ENCODE data around the gene TTC27. TPM values are rescaled to one million over a fixed set of nuclear protein-coding genes. Genes with fewer than 3 reads are reported as not detected.
A peak's percentile ranks its signal among the peaks of the same experiment; 100 is the strongest.

Gene TTC27
- 12.2 TPM for total RNA-seq
- long read RNA-seq, transcript TTC27-201 (20 exons, 2,876 nt) = major isoform, 7 of 13 reads
- long read RNA-seq, partial matches to known transcripts = 2 of 13 reads
- long read RNA-seq, other reads (novel, unspliced or antisense) = 4 of 13 reads

- H3K4me3 ChIP-seq = peak within 1 kb of the TSS; percentile 97
- peaks cover 23% of the 10 kb centered on the region for H3K4me1 ChIP-seq
- H3K27me3 ChIP-seq (ENCODE audit: low read depth) = no peaks in the 10 kb centered on the region
- no peak for TF ChIP-seq CTCF (IDR thresholded peaks at IDR 0.05)
- peaks cover 29% of the 10 kb centered on the region for H3K36me3 ChIP-seq
- H3K27ac ChIP-seq = peak within 1 kb of the TSS; percentile 67
- ATAC-seq = peak; percentile 100
- peak; percentile 97 for DNase-seq
- intact Hi-C loops (cut with DNase I) = no loop called here
- no peaks in the 10 kb centered on the region for H3K9me3 ChIP-seq
Measured at GRCh38 chr2:32627814-32628579, at the start of gene TTC27. TSS of gene TTC27 (plus strand) at chr2:32628050. CDS start at chr2:32628293, 243 bp downstream.

- no peak overlapping the region for H3K27ac ChIP-seq
- H3K4me3 ChIP-seq = no peak overlapping the region
- ATAC-seq = no peak
- intact Hi-C loops (cut with DNase I) = no loop called here
- peaks cover 5% of the 10 kb centered on the region for H3K4me1 ChIP-seq
- H3K36me3 ChIP-seq = peaks cover 18% of the 10 kb centered on the region
- no peaks in the 10 kb centered on the region for H3K27me3 ChIP-seq (ENCODE audit: low read depth)
- H3K9me3 ChIP-seq = no peaks in the 10 kb centered on the region
- no peak for DNase-seq
- no peak for TF ChIP-seq CTCF (IDR thresholded peaks at IDR 0.05)
Measured at GRCh38 chr2:32591669-32592463, 36.0 kb upstream of the TTC27 start.

- Histone ChIP-seq H3K27me3 (ENCODE audit: low read depth) (no peaks in the 10 kb centered on the region), H3K27ac (no peak overlapping the region), H3K4me1 (peaks cover 5% of the 10 kb centered on the region), H3K9me3 (no peaks in the 10 kb centered on the region), H3K4me3 (no peak overlapping the region), H3K36me3 (peaks cover 39% of the 10 kb centered on the region)
- DNase-seq = no peak
- intact Hi-C loops (cut with DNase I) = no loop called here
- no peak for TF ChIP-seq CTCF (IDR thresholded peaks at IDR 0.05)
- ATAC-seq = no peak
Measured at GRCh38 chr2:32594573-32594972, 33.3 kb upstream of the TTC27 start.

- ATAC-seq = peak; percentile 66 to 96
Measured at GRCh38 chr2:32611366-32611765, 16.5 kb upstream of the TTC27 start.

More at GRCh38 chr2:32611366-32611765, 16.5 kb upstream of the TTC27 start:
- Histone ChIP-seq H3K27me3 (ENCODE audit: low read depth) (no peaks in the 10 kb centered on the region), H3K4me3 (no peak overlapping the region), H3K27ac (no peak overlapping the region), H3K4me1 (no peaks in the 10 kb centered on the region), H3K36me3 (peaks cover 95% of the 10 kb centered on the region), H3K9me3 (no peaks in the 10 kb centered on the region)
- DNase-seq = no peak
- intact Hi-C loops (cut with DNase I) = no loop called here
- no peak for TF ChIP-seq CTCF (IDR thresholded peaks at IDR 0.05)
